ENCODE data around the gene EXOSC9.
"Not testable (repeated sequence)": the region's sequence is repeated elsewhere in the genome, so short reads cannot be mapped to it uniquely, and the experiment has no call there.

EXOSC9 gene, protein sequence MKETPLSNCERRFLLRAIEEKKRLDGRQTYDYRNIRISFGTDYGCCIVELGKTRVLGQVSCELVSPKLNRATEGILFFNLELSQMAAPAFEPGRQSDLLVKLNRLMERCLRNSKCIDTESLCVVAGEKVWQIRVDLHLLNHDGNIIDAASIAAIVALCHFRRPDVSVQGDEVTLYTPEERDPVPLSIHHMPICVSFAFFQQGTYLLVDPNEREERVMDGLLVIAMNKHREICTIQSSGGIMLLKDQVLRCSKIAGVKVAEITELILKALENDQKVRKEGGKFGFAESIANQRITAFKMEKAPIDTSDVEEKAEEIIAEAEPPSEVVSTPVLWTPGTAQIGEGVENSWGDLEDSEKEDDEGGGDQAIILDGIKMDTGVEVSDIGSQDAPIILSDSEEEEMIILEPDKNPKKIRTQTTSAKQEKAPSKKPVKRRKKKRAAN

GRCh38 chr4:121800961-121801714 is at the start of gene EXOSC9:
Gene EXOSC9, plus strand, starts transcription at chr4:121801323. Its CDS starts 102 bp downstream, at chr4:121801425.
- peak; percentile 93 for DNase-seq

- not testable (repeated sequence) for DNase-seq
These were observed 49.0 kb upstream of the EXOSC9 start for GRCh38 chr4:121752142-121752541.

DNA sequence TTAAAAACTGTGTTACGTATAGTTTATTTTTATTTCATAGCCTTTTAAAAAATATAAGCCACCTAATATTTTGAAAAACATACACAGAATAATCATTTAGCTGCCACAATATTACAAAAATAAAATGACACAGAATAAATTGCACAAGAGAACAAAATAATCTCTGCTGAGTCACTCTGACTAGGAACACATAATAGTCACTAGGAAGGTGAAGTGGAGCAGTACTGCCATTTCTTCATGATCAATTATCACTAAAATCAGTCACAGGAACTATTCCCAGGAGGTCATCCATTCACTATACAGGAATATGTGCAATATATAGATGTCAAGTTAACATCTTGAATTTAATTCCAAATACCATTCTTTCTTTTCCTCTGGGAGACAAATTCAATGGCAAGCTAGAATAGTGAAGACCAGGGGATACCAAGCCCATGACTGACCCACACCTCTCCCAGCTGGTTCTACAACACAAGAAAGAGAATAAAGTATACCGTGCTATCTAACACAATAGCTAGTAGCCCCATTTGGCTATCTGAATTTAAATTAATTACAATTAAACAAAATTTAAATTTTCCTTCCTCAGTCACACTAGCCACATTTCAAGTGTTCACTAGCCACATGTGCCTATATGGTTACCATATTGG is 42.1 kb upstream of the EXOSC9 start:
- DNase-seq = no peak

DNA sequence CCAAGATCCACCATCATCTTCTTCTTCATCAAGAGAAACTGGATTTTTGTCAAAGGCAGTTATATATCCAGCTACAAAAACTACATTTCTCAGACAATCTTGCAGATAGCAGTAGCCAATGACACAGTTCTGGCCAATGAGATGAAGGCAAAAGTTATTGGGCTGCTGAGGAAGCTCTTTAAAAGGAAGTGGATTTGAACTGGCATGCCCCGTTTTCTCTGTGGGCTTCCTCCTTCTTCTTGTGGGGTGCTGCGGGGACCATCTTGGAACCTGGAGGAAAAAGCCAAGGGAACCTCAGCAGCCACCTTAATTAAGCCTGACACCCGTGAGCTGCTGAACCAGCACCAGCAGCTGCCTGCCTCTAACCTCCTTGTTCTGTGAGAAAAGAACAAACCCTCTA is 40.9 kb upstream of the EXOSC9 start:
- no peak for DNase-seq

DNA sequence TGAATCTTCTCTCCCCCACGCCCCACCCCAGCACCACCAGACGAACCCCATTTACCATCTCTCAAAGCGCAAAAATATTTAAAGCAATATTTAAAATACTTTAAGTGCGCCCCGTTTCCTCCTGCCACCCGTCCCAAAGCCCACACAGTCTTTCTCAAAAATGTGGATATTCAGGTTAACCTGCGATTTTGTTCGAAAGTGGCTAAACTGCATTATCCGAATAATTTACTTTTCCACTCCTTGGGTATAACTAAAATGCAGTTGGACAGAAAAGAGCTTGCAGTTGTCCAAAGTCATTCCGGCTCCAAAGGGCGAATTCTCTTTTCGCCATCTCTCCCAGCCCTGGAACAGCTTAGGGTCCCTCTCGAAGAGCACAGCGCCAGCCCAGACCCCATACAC is 36.8 kb upstream of the EXOSC9 start:
- DNase-seq = no peak

GRCh38 chr4:121764702-121765367 is 36.3 kb upstream of the EXOSC9 start, which contains the start of gene SMIM43:
Gene SMIM43, minus strand, starts transcription at chr4:121765164. Its CDS starts 59 bp downstream, at chr4:121765105.
- no peak for DNase-seq

DNA sequence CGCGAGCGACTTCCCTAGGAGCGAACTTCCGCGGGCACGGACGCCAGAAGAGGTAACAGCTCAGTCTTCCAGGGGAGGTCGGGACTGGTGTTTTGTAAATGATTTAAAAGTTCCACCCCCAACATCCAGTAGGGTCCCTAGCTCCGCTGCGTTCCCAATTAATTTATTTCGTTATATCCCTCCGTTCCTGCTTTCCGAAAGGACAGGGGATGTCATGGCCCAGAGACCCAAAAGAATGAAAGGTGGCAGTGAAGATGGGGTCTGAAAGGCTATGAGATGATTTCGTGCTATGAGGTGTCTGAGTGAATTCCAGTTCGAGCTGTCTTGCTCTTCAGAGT is 35.8 kb upstream of the EXOSC9 start:
- DNase-seq = no peak

DNA sequence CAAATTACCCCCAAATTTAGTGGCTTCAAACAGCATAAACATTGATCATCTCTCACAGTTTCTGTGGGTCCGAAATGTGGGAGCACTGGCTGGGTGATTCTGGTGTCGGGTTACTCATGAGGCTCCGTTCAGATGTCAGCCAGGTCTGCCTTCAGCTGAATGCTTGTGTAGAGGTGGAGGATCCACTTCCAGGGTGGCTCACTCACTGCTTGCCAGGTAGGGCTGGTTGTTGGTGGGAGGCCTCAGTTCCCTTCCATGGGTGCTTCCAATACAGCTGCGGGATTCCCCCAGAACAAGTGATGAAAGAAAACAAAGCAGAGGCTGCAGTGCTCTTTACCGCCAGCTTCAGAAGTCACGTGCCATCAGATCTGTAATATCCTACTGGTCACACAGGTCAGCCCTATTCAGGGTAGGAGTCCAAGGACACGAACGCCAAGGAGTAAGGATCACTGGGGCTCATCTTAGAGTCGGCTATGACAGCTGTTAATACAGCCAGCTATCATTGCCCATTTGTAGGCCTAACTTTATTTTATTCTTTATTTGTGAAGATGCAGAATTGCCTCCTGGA is 35.1 kb upstream of the EXOSC9 start:
- no peak for DNase-seq

GRCh38 chr4:121767166-121767565 is 34.0 kb upstream of the EXOSC9 start:
- DNase-seq = no peak

- DNase-seq = no peak
These were observed 31.8 kb upstream of the EXOSC9 start for GRCh38 chr4:121769341-121769740.

GRCh38 chr4:121771869-121772268 is 29.3 kb upstream of the EXOSC9 start:
- DNase-seq = no peak

DNA sequence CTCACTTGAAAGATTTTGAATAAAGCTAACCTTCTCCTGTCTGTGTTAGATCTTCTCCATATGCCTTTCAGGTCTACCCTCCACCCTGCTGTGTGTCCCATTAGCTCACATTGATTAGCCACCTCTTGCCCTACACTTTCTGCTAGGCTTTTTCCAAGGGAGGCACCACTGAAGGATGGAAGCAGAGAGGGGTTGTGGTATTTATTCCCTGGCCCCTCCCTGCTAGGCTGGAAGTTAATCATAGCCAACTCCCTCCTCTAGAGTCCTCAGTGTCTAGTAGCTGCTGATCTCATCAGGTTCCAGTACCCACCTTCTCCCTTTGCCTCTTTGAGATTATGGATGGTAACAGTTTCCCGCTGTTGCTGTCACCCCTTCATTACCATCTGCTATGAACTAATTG is 27.2 kb upstream of the EXOSC9 start:
- DNase-seq = no peak

GRCh38 chr4:121776610-121777401 is 24.3 kb upstream of the EXOSC9 start:
- DNase-seq = no peak

DNA sequence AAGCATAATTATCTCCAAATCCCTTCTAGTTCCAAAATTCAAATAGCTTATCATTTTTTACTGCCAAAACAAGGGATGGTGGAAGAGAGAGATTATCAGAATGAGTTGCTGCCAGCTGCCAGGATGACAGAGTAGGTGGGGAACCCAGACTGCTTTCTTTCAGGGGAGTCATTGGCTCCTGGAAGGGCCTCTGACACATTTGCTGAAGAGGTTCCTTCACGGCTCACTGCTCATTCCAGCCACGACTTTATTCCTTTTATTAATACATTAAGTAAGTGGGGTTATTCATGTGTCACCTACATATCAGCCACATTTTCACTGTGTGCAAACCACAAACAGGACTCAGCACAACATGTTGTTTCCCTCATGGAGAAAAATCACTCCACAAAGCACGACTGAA is 23.5 kb upstream of the EXOSC9 start:
- DNase-seq = no peak

- no peak for DNase-seq
These were observed 22.0 kb upstream of the EXOSC9 start for GRCh38 chr4:121778991-121779628.

DNA sequence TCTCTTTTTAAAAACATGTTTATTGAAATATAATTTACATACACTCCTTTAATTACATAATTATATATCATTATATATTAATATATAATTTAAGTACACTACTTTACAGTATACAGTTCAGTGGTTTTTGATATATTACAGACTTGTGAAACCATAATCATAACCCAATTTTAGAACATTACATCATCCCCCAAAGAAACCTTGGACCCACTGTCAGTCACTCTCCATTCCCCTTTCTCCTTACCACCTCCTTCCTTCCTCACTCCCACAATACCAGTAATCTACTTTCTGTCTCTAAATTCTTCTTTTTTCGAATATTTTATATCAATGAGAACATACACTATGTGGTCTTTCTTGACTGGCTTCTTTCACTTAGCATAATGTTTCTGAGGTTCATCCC is 17.9 kb upstream of the EXOSC9 start:
- no peak for DNase-seq

- DNase-seq = no peak
These were observed 16.7 kb upstream of the EXOSC9 start for GRCh38 chr4:121784401-121784800.

- no peak for DNase-seq
These were observed 16.1 kb upstream of the EXOSC9 start for GRCh38 chr4:121784975-121785374.

- no peak for DNase-seq
These were observed 15.6 kb upstream of the EXOSC9 start for GRCh38 chr4:121785479-121785878.

GRCh38 chr4:121786221-121786620 is 14.9 kb upstream of the EXOSC9 start:
- no peak for DNase-seq

DNA sequence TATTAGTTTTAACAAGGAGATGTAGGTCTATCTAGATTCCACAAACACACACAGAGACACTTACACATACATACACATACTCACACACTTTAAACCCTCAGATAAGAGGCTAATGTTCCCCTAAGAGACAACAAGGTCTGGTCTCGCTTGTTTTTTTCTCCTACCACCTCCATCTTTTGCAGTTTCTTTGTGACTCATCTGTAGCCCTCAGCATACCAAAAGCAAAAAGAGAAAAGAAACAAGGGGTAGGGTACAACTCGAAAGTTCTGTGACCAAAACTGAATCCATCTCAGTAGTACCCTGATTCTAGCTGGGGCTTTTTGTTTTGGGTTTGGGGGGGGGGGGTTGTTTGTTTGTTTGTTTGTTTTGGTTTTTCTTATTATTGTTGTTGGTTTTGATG is 12.2 kb upstream of the EXOSC9 start:
- DNase-seq = no peak

Measured in activated naive CD4-positive, alpha-beta T cell treated with Interleukin-2 at 50 U/mL for 16 hours (primary cell).